Measurements from ENCODE around the gene DYNLT3. TPM values are rescaled to one million over a fixed set of nuclear protein-coding genes. Genes with fewer than 3 reads are reported as not detected.

DYNLT3 gene
- total RNA-seq, 1 donor from 2014 or later = 13.7 TPM

DNA sequence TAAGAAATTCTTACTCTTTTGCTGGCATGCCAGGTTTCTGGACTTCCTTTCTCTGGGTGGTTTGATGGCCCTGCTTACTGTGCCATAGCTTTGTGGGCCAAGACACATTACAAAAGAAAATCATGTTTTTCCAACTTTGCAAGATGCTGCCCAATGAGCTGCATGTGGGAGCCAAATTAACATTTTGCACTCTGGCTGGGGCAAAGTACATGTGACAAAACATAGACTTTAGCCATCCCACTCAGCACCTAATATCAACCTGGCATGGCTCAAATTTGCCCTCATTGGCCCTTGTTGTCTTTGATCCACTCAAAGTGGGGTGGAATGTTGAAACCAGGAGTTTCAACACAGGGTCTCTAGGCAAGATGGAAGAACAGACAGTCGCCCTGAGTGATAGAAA, 40.0 kb upstream of the DYNLT3 start:
- no peaks in the 10 kb centered on the region for H3K9me3 Mint-ChIP-seq
- no peaks in the 10 kb centered on the region for H3K4me1 Mint-ChIP-seq (ENCODE audit: unreplicated experiment)
- no peak for DNase-seq (ENCODE audit: extremely low spot score, unreplicated experiment)
- no peaks in the 10 kb centered on the region for H3K27me3 Mint-ChIP-seq
- H3K36me3 Mint-ChIP-seq = no peaks in the 10 kb centered on the region
- H3K27ac Mint-ChIP-seq = no peak overlapping the region
- no peak overlapping the region for H3K4me3 Mint-ChIP-seq
- TF ChIP-seq, protein P1, sequence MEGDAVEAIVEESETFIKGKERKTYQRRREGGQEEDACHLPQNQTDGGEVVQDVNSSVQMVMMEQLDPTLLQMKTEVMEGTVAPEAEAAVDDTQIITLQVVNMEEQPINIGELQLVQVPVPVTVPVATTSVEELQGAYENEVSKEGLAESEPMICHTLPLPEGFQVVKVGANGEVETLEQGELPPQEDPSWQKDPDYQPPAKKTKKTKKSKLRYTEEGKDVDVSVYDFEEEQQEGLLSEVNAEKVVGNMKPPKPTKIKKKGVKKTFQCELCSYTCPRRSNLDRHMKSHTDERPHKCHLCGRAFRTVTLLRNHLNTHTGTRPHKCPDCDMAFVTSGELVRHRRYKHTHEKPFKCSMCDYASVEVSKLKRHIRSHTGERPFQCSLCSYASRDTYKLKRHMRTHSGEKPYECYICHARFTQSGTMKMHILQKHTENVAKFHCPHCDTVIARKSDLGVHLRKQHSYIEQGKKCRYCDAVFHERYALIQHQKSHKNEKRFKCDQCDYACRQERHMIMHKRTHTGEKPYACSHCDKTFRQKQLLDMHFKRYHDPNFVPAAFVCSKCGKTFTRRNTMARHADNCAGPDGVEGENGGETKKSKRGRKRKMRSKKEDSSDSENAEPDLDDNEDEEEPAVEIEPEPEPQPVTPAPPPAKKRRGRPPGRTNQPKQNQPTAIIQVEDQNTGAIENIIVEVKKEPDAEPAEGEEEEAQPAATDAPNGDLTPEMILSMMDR (conservative IDR thresholded peaks at IDR 0.05) = no peak

DNA sequence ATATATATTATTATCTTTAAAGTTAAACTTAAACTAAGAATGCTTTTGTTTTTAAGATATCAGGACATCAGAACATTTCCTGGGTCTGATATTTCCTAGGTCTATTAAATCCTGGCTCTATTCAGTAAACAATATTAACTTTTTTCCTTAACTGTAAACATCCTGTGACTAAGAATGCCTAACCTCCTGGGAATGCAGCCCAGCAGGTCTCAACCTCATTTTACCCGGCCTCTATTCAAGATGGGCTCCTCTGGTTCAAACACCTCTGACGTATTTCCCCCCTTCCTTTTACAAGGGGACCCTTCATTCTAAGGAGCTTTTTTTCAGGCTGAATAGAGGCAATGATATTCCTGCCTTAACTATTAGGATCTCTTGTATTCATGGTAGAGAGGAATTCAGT, 35.8 kb upstream of the DYNLT3 start:
- Mint-ChIP-seq H3K4me3 (no peak overlapping the region), H3K9me3 (no peaks in the 10 kb centered on the region), H3K4me1 (ENCODE audit: unreplicated experiment) (no peaks in the 10 kb centered on the region), H3K36me3 (no peaks in the 10 kb centered on the region), H3K27me3 (no peaks in the 10 kb centered on the region), H3K27ac (no peak overlapping the region)
- DNase-seq (ENCODE audit: extremely low spot score, unreplicated experiment) = no peak
- TF ChIP-seq, protein P1 (conservative IDR thresholded peaks at IDR 0.05) = no peak

DNA sequence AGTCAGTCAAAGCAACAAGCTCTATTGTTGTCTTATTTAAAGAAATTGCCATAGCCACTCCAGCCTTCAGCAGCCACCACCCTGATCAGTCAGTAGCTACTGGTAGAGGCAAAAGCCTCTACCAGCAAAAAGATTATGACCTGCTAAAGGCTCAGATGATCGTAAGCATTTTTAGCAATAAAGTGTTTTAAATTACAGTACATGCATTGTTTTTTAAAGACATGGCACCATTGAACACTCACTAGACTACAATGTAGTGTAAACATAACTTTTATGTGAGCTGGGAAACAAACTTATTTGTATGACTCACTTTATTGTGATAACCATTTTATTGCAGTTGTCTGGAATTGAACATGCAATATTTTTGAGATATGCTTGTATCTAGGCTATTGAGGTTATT, 32.3 kb upstream of the DYNLT3 start:
- no peak overlapping the region for H3K4me3 Mint-ChIP-seq
- H3K9me3 Mint-ChIP-seq = no peaks in the 10 kb centered on the region
- no peak for DNase-seq (ENCODE audit: extremely low spot score, unreplicated experiment)
- H3K4me1 Mint-ChIP-seq (ENCODE audit: unreplicated experiment) = no peaks in the 10 kb centered on the region
- H3K27me3 Mint-ChIP-seq = no peaks in the 10 kb centered on the region
- TF ChIP-seq, protein P1 (conservative IDR thresholded peaks at IDR 0.05) = no peak
- no peak overlapping the region for H3K27ac Mint-ChIP-seq
- no peaks in the 10 kb centered on the region for H3K36me3 Mint-ChIP-seq

DNA sequence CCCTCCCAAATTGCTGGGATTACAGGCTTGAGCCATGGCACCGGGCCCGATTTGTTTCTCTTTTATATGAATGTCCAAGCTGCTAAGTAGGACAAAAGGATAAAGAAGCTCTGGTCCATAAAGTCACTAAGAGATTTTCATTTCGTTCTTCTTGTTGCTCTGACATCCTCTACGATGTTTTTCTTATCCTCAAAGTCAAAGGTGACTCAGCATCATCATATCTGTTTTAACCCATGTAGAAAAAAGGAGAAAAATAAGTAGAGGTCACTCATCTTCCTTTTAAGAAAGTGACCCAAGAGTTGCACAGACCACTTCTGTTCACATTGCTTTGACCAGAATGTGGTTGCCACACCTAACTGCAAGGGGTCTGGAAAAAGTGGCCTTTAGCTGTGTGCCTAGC, 29.3 kb upstream of the DYNLT3 start:
- H3K27ac Mint-ChIP-seq = no peak overlapping the region
- TF ChIP-seq, protein P1 (conservative IDR thresholded peaks at IDR 0.05) = no peak
- no peak for DNase-seq (ENCODE audit: extremely low spot score, unreplicated experiment)
- no peak overlapping the region for H3K4me3 Mint-ChIP-seq
- H3K9me3 Mint-ChIP-seq = peaks cover 5% of the 10 kb centered on the region
- H3K4me1 Mint-ChIP-seq (ENCODE audit: unreplicated experiment) = no peaks in the 10 kb centered on the region
- H3K27me3 Mint-ChIP-seq = no peaks in the 10 kb centered on the region
- no peaks in the 10 kb centered on the region for H3K36me3 Mint-ChIP-seq

DNA sequence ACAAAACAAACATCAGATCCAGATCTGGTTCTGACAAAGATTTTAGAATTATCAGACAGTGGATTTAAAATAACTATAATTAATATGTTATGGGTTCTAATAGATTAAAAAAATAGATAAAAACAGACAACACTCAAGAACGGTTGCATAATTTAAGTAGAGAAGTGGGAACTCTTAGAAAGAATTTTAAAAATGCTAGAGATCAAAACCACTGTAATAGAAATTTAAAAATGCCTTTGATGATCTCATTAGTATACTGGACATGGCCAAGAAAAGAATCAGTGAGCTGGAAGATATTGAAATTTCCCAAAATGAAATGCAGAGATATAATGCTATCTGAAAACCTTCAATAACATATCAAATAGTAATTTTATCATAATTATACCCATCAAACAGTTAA, 28.3 kb upstream of the DYNLT3 start:
- no peaks in the 10 kb centered on the region for H3K27me3 Mint-ChIP-seq
- H3K27ac Mint-ChIP-seq = no peak overlapping the region
- H3K4me3 Mint-ChIP-seq = no peak overlapping the region
- H3K9me3 Mint-ChIP-seq = peaks cover 5% of the 10 kb centered on the region
- no peaks in the 10 kb centered on the region for H3K4me1 Mint-ChIP-seq (ENCODE audit: unreplicated experiment)
- DNase-seq (ENCODE audit: extremely low spot score, unreplicated experiment) = no peak
- TF ChIP-seq, protein P1 (conservative IDR thresholded peaks at IDR 0.05) = no peak
- no peaks in the 10 kb centered on the region for H3K36me3 Mint-ChIP-seq

DNA sequence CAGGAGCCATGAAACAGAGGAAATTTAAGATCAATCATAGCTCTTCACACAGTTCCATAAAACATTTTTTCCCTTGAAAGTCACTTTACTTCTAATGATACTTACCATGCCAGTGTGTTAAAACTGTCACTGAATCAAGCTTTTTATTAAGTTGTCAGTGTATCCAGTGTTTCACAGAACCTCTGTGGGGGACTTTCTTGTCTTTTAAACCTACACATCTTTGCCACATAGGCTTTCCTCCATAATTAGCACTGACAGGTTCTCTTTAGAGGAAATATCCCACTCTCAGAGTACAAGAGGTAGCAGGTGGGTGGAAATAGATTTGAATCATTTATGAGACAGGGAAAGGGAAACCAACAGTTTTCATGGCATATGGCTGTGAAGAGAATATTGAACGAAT, 25.8 kb upstream of the DYNLT3 start:
- H3K9me3 Mint-ChIP-seq = peaks cover 10% of the 10 kb centered on the region

More for the DNA sequence above, 25.8 kb upstream of the DYNLT3 start:
- no peaks in the 10 kb centered on the region for H3K36me3 Mint-ChIP-seq
- no peak overlapping the region for H3K27ac Mint-ChIP-seq
- no peak overlapping the region for H3K4me3 Mint-ChIP-seq
- no peaks in the 10 kb centered on the region for H3K27me3 Mint-ChIP-seq
- H3K4me1 Mint-ChIP-seq (ENCODE audit: unreplicated experiment) = no peaks in the 10 kb centered on the region
- no peak for DNase-seq (ENCODE audit: extremely low spot score, unreplicated experiment)
- TF ChIP-seq, protein P1 (conservative IDR thresholded peaks at IDR 0.05) = no peak

Measured in type B pancreatic cell (in vitro differentiated cells).